ENCODE measurements around the gene CDKN2C.

The CDKN2C gene

DNA sequence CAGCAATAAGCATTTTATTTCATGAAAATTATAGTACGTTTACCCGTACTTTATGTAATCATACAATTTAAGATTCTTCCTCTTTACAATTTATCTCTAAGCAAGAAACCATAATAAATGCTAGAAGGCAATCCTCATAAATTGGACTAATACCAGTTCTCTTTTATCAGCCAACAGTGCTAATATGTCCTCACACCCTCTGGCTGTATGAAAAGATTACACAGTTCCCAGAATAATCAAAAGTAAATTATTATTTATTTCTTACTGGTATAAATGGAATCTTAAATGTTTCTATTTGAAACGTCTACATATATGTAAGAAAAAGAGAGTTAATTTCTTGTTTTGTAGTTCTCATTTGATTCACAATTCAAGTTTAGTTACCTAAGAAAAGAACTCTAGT is 3.1 kb upstream of the CDKN2C start:
- DNase-seq = no peak

DNA sequence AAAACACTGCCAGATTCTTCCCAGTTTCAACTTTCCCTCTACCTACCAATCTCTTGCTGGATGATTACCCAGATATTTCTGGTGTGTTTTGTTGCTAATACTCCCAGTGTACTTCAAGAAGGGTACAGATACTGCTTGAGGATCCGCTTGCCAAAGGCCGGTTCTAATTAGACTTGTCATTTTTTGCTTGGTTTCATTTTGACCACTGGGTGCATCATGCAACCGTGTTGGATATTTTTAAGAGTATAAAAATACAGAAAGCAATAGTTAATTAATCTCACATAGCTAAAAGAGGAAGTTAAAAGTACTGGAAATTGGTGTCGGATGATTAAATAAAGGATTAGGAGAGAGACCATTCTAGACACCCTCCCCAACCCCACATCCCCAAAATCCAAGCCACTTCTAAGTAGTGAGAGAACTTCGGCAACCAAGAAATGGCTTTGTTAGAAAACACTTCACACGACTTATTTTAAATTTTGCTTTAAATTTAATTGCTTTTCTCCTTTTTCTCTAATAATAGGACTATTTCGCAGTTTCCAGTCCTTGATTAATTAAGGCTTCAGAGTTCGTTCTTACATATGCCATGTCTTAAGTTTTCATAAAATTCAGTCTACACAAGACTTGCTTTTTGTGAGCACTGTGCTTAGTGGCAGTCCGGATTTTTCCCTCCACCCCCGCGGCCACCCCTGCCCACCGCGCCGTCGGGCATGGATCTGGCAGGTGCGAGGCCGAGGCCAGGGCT is 2.5 kb upstream of the CDKN2C start:
- peak; percentile 48 for DNase-seq

DNA sequence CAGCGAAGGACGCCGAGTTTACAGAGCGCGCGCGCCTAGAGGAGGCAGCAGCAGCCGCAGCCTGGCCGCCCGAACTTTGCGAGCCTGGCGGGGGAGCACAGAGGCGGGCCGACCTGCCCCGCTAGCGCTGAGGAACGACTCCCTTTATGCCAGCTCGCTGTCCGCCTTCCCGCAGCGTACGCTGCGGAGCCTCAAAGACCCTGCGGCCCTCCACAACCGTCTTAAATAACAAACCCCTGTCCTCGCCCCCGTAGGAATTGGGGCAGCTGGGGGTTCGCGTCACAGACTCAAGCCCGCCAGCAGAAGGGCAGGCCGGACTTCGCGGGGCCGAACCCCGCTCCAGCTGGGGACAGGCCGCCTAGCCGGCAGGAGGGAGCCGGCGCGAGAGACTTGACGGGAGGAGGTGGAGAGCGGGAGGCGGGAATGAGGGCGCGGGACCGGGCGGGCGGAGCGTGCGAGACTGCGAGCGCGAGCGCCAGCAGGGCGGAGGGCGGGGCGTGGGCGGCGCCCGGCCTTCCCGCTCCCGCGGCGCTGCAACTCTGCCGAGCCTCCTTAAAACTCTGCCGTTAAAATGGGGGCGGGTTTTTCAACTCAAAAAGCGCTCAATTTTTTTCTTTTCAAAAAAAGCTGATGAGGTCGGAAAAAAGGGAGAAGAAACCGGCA is 1.8 kb upstream of the CDKN2C start:
- DNase-seq = peak; percentile 94

DNA sequence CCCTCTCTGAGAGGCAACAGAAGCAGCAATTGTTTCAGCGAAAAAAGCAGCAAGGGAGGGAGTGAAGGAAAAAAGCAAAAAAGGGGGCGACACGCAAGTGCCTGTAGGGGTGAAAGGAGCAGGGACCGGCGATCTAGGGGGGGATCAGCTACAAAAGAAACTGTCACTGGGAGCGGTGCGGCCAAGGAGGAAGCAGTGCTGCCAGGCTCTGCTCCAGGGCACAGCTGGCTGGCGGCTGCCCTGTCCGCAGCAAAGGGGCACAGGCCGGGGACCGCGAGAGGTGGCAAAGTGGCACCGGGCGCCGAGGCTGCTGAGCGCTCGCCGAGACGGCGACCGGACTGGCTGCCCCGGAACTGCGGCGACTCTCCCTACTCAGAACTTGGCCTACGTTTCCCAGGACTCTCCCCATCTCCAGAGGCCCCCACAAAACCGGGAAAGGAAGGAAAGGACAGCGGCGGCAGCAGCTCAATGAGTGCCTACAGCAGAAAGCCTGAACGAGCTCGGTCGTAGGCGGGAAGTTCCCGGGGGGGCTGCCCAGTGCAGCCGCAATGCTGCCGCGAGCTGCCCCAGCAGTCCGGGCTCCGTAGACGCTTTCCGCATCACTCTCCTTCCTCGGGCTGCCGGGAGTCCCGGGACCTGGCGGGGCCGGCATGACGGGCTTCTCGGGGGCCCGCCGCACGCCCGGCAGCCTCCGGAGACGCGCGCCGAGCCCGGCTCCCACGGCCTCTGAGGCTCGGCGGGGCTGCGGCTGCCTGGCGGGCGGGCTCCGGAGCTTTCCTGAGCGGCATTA is 1.0 kb upstream of the CDKN2C start:
- DNase-seq = no peak

DNA sequence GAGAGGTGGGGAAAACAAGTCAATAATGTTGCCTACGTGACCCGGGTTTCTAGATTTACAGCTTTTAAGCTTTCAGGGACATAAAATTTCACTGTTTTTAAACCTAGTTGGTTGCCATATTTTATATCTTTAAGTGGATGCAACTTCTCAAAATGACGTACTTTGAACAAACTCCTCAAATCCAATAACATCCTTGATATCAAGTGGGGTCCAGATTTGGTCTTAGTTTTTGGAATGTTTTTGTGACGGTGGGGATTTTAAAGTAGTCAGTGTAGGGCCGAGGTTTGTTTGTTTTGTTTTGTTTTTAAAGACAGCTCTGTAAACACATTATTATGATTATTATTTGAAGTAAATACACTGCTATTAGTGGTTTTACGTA is 453 bp downstream of the CDKN2C start:
- no peak for DNase-seq

DNA sequence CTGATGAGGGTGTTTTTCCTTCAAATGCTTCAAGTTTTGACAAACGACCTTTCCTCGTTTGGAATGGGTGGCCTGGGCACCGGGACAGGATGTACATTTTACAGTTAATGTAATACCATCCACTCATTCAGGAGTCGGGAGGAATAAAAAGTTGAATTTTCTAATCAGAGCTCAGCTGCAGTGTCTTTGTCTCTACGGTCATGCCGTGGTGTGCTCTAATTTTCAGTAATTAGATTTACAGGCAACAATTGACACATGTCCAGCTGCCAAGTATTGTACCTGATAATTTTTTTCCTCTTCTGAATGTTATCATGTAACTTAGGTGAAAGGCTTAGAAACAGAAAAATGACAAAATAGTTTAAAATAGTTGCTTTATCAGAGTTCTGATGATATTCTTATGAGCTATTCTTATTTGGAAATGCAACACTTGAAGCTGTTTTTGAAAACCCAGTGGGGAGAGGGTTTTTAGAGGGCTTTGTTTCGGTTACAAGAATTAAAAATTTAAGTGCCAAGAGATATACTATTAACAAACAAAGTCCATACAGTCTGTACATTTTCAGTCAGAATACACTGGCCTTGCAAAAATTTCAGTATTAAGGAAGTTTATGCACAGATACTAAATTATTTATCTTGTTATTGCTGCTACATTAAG is 1.0 kb downstream of the CDKN2C start:
- DNase-seq = peak; percentile 30

DNA sequence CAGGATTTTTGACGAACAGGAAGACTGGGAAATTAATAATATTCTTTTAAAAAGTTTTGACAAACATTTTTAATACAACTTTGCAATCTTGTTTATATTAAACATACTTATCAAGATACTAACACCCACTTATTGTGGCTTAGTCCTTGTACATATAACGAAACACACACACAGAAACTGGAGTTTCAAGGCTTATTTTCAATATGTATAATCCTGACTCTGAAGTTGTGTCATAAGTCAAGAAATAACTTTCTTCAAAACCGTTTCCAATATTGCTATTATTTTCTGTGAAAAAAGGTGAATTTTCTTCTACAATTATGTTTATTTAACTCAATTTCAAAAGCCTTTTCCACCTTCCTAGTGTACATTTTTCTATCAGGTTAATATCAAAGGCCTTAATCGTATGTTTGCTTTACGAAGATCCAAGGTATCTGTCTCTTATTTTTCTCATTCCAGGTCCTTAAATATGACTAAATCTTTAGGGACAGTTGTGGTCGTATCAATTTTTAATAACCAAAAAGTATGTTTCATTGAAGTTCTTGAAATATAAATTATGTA is 1.8 kb downstream of the CDKN2C start:
- DNase-seq = no peak

DNA sequence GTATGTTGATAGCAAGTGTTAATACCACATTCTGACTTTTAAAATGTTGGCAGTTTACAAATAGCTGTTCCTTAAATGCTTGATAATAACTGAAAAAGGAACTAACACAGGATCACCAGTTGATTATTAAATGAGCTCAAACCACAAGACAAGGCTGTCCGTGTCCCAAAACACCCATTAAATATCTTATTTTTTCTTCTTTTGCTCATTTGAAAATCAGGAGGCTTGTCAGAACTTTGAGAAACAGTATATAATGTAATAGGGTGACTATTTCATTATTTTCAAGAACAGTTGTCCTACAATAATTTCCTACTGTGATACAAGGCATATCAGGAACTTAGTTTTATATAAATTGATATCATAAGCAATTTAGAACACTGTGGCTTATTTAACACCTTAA is 2.7 kb downstream of the CDKN2C start:
- DNase-seq = no peak

DNA sequence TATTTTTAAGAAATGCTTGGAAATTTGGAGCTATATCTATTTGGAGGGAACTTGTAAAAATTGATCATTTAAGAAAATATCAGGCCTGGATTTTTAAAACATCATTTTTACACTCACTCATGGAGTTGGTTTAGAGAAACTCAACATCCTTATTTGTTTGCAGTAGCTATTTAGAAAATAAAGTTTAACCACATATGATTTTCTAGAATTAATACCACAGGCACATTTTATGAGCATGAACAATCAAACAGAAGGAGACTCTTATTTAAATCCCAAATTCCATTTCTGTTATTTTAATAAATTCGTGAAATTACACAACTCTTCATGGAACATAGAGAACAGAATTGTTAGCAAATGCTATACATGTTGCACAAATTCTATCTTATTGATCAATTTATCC is 3.2 kb downstream of the CDKN2C start:
- DNase-seq = peak; percentile 17

DNA sequence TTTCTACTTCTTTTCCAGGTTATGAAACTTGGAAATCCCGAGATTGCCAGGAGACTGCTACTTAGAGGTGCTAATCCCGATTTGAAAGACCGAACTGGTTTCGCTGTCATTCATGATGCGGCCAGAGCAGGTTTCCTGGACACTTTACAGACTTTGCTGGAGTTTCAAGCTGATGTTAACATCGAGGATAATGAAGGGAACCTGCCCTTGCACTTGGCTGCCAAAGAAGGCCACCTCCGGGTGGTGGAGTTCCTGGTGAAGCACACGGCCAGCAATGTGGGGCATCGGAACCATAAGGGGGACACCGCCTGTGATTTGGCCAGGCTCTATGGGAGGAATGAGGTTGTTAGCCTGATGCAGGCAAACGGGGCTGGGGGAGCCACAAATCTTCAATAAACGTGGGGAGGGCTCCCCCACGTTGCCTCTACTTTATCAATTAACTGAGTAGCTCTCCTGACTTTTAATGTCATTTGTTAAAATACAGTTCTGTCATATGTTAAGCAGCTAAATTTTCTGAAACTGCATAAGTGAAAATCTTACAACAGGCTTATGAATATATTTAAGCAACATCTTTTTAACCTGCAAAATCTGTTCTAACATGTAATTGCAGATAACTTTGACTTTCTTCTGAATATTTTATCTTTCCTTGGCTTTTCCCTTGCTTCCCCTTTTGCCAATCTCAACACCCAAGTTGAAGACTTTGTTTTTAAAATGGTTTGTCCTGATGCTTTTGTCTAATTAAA is 4.0 kb downstream of the CDKN2C start:
- DNase-seq = no peak

DNA sequence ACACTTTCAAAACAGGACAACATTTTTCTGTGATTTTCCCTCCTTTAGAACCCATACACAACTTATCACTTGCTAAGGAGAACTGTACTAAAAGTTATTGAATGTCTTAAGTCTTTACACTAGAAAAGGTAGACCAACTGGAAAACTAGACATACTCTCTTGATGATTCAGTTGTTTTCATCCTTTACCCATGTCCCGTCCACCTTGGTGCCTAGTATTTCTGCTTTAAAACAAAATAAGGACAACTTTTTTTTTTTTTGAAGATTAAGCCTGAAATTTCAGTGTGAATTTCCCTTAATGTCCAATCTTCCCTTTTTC is 4.5 kb downstream of the CDKN2C start:
- no peak for DNase-seq

DNA sequence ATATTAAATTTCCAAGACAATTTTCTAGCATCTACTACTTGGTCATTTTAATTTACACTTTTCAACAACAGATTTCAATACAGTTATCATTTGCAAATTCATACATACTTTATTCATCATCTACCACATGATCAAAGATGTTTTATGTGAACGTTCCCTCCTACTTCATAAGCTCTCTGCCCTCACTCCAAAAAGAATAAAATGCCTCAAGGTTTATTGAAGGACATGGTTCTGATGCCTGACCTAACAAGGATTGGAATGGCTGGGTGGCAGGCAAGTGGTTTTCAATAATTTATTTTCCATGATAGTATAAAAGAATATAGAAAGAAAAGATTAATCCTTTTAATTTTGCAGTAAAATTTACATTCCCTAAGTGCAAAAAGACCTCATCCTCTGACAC is 5.4 kb downstream of the CDKN2C start:
- DNase-seq = peak; percentile 6

DNA sequence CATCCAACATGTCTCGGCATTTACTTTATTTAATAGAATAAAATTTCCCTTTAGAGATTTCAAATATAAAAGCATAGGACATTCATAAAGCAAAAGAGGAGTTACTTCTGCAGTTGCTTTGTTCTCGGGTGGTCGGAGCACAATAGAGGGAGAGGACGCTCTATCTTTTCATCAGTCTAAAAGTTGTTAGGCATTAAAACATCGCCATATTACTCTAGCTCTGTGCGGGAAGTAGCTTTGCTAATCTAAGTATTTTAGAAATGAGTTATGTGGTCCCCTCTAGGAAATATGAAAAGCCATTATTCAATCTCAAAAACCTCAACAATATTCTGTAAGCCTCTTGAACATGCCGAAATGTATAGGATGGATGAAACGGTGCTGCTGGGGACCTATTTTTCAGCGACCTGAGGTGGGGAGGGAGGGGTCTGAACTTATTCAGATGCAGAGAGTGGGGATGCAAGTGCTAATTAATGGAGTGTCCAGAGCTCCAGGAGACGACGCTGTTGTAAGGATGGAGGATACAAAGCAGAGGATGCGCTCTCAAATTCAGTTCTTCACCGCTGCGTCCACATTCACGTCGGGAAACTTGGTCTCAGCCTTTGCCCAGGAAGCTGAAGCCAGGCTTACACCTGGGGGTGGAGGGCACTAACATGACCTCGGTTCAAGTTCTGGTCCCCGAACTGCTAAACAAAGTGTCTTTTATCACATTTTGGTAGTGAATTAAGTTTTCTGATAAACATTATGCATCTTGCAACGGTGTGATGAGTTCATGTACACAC is 6.3 kb downstream of the CDKN2C start:
- no peak for DNase-seq

DNA sequence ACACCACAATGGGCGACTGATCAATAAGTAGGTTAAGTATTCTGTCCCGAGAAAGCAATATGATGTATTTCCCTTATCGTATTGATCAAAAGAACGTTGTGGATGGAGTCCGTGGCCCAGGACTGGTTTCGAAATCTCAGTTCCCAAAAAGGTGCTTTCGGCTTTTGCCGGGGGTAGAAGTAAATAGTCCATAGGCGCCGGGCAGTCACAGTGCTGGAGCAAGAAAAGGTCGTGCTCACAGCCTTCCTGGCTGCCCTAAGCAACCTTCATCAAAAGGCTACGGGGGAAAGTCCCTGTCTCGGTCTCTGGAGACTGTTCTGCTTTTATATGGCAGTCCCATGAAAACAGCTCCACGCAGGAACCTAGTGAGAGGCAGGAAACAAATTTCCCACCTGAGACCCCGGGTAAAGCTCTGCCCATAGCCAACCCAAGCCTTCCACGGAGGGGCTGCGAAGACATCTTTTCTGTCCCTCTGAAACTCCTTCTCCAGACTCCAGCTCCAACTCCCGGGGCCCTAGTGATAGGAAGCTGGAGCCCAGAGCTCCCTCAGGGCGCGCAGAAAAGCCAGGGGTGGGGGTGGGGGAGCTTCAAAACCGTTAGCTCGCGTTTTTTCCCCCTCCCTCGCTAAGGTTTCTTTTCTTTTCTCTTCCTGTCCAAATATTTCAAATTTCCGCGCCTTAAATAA is 7.0 kb downstream of the CDKN2C start:
- peak; percentile 76 for DNase-seq

DNA sequence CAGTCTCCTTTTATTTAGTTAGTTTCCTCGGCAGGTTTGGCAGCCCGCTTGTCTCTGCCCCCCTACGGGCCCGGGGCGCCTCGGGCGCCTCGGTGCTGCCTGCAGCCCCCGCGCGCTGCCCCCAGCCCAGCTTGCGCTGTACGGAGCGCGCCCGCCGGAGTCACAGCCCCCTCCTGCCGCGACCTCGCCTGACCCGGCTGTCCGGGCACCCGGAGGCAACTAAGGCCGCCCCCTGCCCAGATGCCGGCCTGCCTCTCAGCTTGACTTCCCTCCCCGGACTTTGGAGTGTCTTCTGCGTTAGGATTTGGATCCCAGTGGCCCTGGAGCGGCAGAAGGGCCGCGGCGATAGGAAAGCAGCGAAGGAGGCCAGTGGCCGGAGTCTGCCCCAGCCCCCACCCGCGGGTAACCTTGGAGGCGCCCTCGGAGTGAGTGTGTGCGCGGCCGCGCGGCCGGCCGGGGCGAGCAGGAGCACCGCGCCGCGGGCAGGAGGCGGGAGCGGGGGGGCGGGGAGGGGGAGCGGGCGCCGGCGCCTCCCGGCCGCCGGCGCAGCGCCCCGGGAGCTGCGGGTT is 7.6 kb downstream of the CDKN2C start:
- DNase-seq = peak; percentile 73

DNA sequence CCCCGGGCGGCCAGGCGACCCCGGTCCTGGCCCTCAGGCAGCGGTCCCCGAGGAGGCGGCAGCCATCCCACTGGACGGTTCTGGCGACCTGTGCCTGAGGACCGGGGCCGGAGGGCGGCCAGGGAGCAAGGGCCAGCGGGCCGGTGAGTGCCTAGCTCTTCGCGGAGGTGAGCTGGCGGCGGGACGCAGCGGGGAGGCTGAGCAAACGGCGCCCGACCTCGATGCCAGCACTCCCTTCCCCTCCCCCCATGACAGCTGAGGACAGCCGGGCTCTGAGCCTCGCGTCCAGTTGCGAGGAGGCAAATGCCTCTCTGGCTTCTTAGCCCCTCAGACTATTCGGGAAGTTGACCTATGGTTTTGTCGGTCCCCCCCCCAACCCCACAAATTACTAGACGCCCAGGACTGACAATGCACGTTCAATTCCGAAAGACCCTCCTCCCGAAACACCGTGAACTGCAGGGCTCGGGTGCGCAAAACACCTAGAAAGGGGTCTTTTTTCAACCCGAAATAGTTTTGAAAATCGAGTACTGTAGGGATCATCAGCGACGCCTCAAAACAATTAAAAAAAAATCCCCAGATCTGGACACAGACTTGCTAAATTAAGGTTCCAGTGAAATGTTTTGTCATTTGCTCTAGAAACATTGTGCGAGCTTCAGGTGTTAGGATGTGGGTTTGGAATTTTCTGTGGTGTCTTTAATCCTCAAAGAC is 8.3 kb downstream of the CDKN2C start:
- peak; percentile 74 for DNase-seq

DNA sequence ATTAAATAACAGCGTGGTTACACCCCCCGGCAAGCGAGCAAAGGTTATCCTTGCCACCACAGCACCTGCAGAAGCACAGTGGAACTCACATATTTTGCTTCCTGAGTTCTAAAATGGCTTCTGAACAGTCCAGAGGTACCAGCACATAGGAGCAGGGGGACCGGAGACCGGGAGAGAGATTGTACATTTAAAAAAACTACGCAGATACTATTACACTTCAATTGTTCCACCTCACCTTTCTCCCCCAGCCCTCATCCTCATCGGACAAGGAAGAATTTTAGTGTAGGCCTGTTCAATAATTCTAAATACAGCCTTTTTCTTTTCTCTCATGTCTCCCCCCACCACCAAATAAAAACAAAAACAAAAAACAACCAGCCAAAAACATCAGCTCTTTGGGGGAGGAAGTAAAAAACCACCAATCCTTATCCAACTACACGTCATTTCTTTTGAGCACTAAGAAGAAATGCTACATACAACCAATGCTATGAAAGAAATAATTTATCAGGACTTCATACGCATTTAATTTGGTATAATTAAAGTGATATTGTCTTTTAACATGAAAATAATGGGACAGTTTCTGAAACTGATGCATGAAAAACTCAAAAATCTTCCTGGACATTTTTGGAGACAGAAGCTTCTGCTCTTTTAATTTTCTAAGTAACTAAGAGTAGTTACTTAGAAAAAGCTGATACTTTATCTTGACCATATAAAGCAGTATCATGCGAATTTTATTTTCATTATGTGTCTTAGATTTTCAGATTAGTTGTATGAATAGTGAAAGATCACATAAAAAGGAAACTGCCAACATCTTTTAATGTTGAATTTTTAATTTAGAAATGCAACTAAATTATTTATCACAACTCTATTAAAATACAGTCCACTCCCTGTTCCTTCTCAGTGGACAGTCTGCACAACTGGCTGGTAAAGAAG is 9.1 kb downstream of the CDKN2C start:
- DNase-seq = peak; percentile 52

DNA sequence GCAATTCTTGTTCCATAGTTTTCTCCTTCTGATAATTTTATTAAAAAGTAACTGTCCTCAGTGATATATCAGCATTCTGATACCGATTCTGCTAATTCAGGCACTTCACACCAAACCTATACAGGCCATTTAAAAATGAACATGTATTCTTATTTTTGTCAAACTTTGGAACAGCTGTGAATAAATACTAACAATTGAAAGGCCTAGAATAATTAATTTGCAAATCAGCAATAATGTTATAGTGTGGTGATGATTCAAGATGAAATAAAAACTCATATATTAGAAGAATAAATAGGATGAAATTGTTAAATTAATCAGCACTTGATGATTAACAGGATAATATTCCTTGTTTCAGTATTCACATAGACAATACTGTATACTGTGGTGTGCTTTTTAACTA is 9.9 kb downstream of the CDKN2C start:
- DNase-seq = no peak

DNA sequence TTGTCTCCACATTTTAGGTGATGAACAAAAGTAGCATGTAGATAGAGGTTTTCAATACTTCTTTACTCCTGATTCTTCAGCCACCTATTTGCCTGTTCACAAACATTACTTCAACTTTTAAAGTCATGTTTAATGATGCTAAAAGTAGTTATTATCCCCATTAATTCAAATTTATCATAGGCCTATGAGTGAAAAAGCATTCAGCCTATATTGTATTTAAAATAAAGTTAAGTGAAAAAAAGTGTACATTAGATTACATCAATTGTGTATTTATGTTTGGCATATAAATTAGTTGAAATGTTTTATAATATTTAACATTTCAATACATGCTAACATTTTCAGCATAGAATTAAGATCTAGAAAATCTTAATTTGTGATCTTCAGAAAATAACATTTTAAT is 10.5 kb downstream of the CDKN2C start:
- no peak for DNase-seq
